Brain microvascular endothelial cell (primary cell): ENCODE measurements around the gene ZSCAN16.
A peak's percentile ranks its signal among the peaks of the same experiment; 100 is the strongest.

ENCODE experiments used
- DNase-seq: peaks from one replicate; pipeline ENCODE4 v3.0.0-alpha.2; 2020
- H3K27ac ChIP-seq: fragments of 250-450 bp; sonication (Bioruptor Pico); 2 replicates; pipeline ENCODE4 v1.5.1; 2020; ENCODE audit warnings: mild to moderate bottlenecking, moderate library complexity
- H3K27me3 ChIP-seq: fragments of 250-450 bp; sonication (Bioruptor Pico); replicated peaks from 2 replicates; pipeline ENCODE4 v1.5.1; 2020; ENCODE audit warnings: mild to moderate bottlenecking
- H3K36me3 ChIP-seq: fragments of 250-450 bp; sonication (Bioruptor Pico); replicated peaks from 2 replicates; pipeline ENCODE4 v1.5.1; 2020; ENCODE audit warnings: mild to moderate bottlenecking
- H3K4me3 ChIP-seq: 2 replicates; pipeline ENCODE4 v1.5.1; 2011; ENCODE audit warnings: low read depth, mild to moderate bottlenecking, control low read depth, low read length, moderate library complexity
- CTCF ChIP-seq: IDR thresholded peaks from 2 replicates; pipeline ENCODE4 v1.5.1; 2011; ENCODE audit warnings: low read depth, mild to moderate bottlenecking, moderate library complexity, low read length, control low read depth, inconsistent platforms; ENCODE audit errors: missing control alignments
- in situ Hi-C: cut with HindIII; loops from 2 replicates; pipeline ENCODE4 v1.10.0; 2017; ENCODE audit warnings: low sequenced_read_pairs, low pct_ligation_motif_present

ZSCAN16 gene

GRCh38 chr6:28134716-28135115 is 10.3 kb downstream of the ZSCAN16 start:
- in situ Hi-C loops: no loop called here
- TF ChIP-seq CTCF: no peak
- H3K27ac ChIP-seq: no peak overlapping the region
- no peaks in the 10 kb centered on the region for H3K27me3 ChIP-seq
- no peak overlapping the region for H3K4me3 ChIP-seq
- peaks cover 8% of the 10 kb centered on the region for H3K36me3 ChIP-seq
- DNase-seq: no peak

- in situ Hi-C loops: no loop called here
- DNase-seq: no peak
- Histone ChIP-seq H3K27ac (no peak overlapping the region), H3K27me3 (no peaks in the 10 kb centered on the region), H3K4me3 (peak overlapping the region; percentile 68), H3K36me3 (peaks cover 4% of the 10 kb centered on the region)
- TF ChIP-seq CTCF: no peak
Measured at GRCh38 chr6:28135393-28135792, 11.0 kb downstream of the ZSCAN16 start.

DNA sequence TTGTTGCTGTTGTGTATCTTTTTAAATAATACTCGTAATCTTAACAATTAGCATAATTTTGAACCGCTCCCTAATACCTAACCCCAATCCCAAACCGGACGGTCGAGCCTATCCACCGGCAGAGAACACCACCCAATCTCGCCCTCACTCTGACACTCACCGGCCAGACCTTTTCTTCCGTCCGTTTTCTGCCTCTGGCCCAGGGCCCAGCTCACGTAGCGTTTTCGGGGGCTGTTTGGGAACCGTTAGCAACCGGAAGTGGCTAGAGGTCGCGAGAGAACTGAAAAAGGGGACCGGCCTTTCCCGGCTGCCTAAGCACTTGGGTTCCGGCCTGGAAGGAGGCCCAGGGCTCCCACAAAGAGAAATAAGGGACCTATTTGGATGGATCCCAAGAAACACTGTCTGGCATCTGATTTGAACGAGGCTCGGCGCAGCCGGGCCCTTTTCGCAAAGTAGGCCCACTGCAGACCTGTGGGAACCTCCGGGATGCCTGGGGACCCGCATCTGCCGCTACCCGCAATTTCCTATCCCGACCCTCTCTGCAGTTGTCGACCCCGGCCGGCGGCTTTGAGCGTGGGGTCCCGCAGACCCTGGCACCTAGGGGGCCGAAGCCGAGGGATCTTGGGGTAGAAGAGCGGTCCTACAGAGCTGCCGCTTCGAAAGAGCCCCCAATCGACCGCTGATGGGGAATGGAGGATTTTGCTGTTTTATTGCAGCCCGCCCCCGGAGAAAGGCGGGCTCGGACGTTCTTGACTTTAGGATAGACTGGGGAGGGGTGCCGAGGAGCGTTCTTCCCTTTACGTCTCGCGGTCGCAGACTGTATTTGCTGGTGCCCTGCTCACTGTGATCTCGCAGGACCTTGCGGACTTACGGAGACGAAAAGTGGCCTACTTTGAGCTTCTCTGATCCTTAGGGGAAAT is 12.4 kb downstream of the ZSCAN16 start:
- H3K27me3 ChIP-seq: no peaks in the 10 kb centered on the region
- DNase-seq: peak; percentile 94
- H3K36me3 ChIP-seq: peaks cover 4% of the 10 kb centered on the region
- peak; percentile 2 for TF ChIP-seq CTCF
- H3K4me3 ChIP-seq: peak overlapping the region; percentile 68
- in situ Hi-C loops: no loop called here
- H3K27ac ChIP-seq: peak overlapping the region; percentile 89

GRCh38 chr6:28137505-28137981 is 13.1 kb downstream of the ZSCAN16 start:
- TF ChIP-seq CTCF: no peak
- Histone ChIP-seq H3K4me3 (peak overlapping the region; percentile 68), H3K27me3 (no peaks in the 10 kb centered on the region), H3K36me3 (peaks cover 4% of the 10 kb centered on the region), H3K27ac (peak overlapping the region; percentile 89)
- in situ Hi-C loops: no loop called here
- DNase-seq: no peak

DNA sequence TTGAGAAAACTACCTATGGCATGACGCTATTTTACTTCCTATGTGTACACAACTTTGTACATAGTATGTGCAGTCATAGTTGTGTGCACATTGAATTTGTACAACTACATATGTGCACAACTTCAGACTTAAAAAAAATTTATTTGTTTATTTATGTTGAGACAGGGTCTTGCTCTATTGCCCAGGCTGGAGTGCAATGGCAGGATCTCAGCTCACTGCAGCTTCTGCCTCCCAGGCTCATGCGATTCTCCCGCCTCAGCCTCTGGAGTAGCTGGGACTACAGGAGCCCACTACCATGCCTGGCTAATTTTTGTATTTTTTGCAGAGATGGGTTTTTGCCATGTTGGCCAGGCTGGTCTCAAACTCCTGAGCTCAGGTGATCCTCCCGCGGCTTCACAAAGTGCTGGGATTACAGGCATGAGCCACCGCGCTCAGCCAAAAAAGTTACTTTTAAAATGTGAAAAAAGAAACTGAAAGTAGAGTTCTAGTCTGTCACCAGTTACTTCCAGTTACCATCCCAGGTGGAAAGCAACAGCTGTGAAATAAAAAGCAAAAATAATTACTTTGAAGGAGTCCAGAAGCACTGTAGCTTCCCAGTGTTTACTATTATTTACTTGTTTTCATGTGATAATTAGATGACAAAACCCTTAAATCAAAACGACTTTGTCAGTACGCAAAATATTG is 15.6 kb downstream of the ZSCAN16 start:
- no peaks in the 10 kb centered on the region for H3K36me3 ChIP-seq
- in situ Hi-C loops: no loop called here
- DNase-seq: no peak
- H3K27ac ChIP-seq: no peak overlapping the region
- H3K4me3 ChIP-seq: no peak overlapping the region
- H3K27me3 ChIP-seq: no peaks in the 10 kb centered on the region
- no peak for TF ChIP-seq CTCF
